GM19452 (cell line): ENCODE results near the gene KIF16B.
"Not testable (repeated sequence)": the region's sequence is repeated elsewhere in the genome, so short reads cannot be mapped to it uniquely, and the experiment has no call there.

ENCODE experiments used
- ATAC-seq: cut with Tn5 transposase; IDR thresholded peaks from one replicate; pipeline ENCODE4 v1.9.1; 2021; ENCODE audit not compliant: unreplicated experiment

Gene KIF16B

DNA sequence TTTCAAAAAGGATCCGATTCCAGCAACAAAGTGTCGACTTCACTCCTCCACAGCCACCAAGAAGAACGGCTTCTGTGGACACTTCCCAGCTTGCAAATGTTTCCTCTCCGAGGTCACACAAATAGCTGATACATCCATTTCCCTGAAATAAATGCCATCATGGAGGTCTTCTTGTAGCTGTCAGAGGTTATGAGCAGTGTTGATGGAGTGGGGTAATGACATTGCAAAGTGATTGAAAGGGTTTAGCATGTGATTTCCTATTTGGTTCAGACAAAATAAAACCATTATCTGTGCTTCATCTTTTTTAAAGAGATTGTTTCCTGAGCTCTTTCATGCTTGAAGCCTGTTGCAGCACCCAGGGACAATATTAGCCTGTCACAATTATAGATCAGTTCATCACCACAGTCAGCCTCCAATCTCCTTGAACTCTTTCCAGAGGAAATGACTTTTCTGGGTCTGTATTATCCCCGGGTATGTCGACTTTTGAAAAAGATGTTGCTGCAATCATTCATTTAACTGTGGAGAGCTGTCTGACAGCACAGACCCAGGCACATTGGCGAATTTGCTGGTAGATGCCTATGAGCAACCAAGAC, 16.9 kb upstream of the KIF16B start:
- ATAC-seq = no peak

- ATAC-seq = no peak
Observed at GRCh38 chr20:16589623-16590022, 16.4 kb upstream of the KIF16B start.

- no peak for ATAC-seq
Observed at GRCh38 chr20:16588241-16588640, 15.0 kb upstream of the KIF16B start.

GRCh38 chr20:16587066-16587465, 13.8 kb upstream of the KIF16B start:
- no peak for ATAC-seq

DNA sequence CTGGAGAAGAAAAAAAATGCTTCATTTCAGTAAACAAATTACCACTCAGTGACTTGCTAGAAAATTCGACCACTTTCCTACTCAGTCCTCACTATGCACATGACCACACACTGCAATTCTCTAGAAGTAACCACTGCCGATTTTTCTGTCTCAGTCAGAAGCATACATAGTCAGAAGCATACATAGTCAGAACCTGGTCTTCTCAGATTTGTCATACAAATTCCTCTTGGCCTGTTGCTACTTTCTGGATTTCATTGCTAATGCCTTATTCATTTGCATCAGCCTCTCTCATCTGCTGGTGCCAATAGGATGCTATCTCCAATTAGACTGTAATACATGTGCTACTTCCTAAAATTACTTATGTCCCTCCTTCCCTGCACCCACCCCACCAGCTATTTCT, 10.2 kb upstream of the KIF16B start:
- ATAC-seq = no peak

GRCh38 chr20:16581241-16581640, 8.0 kb upstream of the KIF16B start:
- ATAC-seq = no peak

DNA sequence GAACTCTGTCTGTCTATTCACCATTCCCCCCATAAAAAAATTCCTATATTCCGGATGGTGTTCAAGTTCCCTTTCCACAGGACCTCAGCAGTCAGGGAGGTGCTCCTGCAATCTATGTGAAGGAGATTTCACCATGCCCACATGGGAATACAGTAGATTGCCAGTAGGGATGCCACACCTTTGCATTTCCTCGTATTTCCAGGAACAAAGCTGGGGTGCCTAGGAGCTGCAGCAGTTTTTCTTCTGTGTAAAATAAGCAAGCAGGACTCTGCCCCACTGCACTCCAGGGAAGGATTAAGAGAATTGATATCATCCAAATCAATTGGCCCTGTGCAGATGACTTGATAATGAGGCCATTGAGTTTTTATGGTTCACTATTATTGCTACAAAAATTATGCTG, 7.4 kb upstream of the KIF16B start:
- no peak for ATAC-seq

- no peak for ATAC-seq
Observed at GRCh38 chr20:16580147-16580546, 6.9 kb upstream of the KIF16B start.

DNA sequence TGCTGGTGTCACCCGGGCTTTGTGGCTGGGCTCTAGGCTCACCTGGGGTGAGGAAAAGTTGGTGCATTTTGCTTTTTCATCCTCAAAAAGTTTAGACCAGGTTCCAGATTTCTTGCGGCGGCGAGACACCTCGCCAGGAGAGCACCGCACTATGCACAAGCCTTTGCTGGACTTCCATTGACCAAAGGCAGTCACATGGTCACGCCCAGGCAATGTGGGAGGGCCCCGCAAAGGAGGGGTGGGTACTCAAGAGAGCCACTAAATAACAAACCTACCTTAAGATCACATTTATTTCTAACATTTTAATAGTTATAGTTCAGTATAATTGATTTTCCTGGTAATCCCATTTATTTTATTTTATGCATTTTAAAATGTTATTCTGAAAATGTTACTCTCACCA, 3.0 kb upstream of the KIF16B start:
- no peak for ATAC-seq

DNA sequence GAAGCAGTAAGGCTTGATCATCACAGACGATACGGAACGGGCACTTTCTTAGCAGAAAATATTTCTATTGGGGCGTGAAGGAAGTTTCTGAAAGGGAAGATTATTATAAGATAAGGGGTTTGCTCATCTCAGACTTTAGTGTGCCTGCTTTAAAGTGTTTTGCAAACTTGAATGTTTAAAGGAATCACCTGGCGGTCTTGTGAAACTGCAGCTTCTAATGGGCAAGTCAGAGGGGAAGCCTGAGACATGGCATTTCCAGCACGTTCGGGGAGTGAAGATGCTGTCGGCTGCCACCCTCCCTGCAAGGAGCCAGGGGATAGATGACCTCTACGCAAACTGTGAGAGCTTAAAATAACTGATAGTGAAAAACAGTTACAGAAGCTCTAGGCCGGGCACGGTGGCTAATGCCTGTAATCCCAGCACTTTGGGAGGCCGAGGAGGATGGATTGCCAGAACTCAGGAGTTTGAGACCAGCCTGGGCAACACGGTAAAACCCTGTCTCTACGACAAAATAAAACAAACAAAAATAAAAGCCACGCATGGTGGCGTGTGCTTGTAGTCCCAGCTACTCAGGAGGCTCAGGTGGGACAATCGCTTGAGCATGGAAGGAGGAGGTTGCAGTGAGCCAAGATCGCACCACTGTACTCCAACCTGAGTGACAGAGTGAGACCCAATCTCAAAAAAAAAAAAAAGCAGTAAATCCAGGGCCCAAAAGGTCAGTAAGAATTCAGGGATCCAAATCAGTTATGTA, 2.3 kb upstream of the KIF16B start:
- ATAC-seq = peak; percentile 3

DNA sequence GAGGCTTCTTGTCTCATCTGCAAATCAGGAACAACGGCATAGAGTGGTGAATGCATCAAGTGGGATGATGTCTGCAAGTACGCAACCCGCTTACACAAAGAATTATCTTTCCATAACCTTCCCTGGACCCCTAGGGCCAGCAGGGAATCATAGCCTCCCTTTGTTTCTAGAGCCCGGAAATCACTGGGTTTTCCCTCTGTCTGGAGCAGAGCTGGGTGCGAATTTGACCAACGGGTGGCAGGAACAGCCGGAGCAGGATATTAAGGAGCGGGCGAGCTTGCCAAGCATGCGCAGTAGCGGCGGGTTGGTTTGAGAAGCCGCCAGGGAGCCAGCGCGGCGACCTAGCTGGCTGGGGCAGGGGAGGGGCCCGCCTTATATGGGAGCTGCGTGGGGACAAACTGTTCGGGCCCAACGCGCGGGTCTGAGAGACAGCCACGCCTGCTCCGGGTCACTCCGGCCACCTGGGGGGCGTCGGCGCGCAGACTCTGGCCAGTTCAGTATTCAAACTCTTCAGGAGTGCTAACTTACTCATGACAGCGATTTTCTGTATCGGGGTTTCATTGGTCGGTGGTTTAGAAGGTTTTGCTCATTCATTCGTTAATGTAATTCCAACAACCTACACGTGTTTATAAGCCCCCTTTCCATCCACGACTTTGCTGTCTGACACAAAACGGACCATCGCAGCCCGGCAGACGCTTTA, 1.6 kb upstream of the KIF16B start:
- ATAC-seq = peak; percentile 52

DNA sequence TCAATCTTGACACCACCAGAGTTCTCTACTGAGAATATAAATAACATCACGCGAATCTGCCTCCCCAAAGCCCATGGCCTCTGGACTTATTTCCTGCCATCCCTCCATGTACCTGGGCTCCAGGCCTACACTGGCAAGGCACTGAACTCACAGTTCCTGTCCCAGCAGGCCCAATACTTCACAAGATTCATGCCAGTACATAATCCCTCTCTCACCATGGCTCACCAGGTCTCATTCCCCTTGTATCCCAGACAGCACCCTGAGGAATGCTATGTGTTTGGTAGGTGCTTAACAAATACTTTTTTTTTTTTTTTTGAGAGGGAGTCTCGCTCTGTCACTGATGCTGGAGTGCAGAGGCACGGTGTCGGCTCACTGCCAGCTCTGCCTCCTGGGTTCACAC, 1.9 kb downstream of the KIF16B start:
- ATAC-seq = no peak

DNA sequence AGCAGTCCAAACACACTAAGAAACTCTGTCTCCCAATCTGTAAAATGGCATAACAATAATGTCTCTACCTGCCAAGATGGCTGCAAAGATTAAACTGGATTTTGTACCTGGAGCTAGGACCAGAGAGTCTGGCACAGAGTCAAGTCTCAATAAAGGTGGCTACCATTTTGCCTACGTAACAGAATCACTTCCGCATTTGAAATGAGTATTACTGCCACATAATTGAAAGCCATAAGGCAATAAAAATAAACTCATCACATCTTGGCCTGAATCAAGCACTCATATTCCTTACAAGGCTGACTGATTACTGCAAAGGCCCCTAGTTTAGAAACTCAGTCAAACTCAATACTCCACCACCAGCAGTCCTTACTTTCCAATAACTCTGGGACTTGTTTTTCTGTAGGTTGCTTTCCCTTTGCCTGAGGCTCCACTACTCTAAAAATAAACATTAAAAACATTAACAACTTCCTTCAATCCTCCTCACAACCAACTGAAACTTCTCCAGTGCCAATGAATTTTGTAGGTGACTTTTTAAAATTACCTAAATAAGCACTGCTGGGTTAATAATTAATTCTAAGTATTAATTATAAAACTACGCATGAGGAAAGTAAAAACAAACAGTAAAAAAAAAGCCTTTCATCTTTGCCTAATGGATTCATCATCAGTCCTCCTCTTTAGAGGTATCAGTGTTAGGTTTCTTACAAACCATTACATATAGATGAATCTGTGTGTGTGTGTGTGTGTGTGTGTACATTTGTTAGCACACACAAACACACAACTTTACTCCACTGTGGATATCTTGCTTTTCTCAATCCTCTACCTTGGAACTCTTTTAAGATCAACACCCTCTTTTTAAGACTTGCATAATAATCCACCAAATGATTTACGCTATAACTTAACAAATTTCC, 3.7 kb downstream of the KIF16B start:
- no peak for ATAC-seq

DNA sequence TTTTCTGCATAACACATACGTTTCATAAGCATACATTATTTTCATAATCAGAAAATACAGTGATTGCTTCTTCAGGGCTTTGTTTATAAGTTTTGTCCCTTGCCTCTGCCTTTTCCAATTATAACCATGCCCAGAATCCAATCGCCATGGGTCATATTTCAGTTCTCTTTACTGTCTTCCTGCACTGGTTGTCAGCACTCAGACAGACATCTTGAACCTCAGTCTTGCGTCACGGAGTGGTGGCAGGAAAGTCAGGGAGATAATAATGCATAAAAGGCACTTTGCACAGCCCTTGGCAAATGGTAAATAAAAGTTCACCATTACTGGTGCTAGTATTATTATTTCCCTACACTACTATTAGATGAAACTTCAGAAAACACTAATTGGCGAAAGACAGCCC, 7.2 kb downstream of the KIF16B start:
- ATAC-seq = no peak

DNA sequence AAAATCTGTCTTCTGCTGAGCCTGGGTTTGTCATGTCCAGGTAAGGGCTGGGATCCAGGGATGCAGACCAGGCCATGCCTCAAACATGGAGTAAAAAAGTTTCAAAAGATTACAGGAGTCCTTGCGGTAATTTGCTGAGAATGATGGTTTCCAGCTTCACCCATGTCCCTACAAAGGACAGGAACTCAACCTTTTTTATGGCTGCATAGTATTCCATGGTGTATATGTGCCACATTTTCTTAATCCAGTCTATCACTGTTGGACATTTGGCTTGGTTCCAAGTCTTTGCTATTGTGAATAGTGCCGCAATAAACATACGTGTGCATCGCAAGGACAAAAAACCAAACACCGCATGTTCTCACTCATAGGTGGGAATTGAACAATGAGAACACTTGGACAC, 9.2 kb downstream of the KIF16B start:
- not testable (repeated sequence) for ATAC-seq

DNA sequence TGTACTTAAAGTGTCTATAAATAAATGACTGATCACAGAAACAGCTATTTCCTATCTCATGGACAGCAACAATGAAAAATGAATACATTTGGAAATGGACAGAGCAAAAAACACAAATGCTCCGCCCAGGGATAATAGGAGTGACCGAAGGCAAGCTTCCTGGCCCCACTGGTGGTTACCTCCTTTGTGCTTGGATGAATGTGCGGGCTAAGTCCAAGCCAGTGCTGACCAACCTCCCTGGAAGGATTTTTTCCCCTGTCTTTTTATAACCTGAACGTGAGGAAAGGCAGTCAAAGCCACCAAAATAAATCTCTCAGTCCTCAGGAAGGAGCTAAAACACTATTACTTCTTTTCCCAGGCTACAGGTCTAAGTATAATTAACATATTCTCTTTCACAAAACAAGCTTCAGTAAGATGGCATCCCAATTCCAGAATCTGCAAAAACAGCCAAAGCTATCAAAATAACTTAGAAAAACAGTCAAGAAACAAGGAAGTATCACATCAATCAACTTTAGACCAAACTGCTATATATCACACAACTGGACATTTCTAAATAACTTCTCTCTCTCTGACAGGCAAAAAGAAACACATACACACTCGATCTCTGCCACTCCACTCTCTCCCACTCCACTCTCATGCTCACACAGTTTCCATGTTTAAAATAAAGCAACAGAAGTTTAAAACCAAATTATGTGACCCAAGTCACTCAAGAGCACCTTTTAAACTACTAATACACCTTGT, 10.0 kb downstream of the KIF16B start:
- no peak for ATAC-seq

DNA sequence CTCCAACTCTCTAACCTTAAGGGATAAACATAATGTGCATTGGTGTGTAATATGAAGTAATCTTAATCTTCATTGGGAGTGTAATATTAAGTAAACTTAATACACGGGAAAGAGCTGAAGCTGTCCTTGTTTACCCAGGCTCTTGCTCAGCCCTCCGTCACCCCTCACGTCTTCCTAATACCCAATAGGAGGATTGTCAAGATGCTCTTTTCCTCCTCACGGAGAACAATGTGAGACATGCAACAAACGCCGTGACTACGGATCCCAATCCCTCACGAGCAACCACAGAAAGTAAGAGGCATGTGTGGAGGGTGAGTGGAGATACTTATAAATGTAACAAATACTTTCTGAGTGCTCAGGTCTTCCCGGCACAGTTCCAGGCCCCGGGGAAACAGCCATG, 11.0 kb downstream of the KIF16B start:
- ATAC-seq = no peak

GRCh38 chr20:16560661-16561060, 12.6 kb downstream of the KIF16B start:
- ATAC-seq = no peak

DNA sequence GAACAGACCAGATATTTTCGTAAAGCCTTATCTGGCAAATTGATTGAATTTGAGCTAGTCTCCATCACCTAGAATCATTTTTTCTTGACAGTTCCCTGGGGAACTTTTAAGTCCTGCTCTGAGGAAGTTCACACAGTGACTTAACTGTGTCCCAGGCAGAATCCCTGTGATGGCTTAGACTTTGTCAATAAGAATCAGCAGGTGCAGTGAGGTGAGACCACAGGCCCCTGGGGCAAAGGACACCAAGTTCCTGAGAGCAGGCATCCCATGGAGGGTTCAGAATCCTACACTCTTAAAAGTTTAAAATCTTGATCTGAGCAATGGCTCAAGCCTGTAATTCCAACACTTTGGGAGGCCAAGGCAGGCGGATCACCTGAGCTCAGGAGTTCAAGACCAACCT, 13.0 kb downstream of the KIF16B start:
- no peak for ATAC-seq

GRCh38 chr20:16556301-16556700, 16.9 kb downstream of the KIF16B start:
- ATAC-seq = no peak

GRCh38 chr20:16555754-16556153, 17.5 kb downstream of the KIF16B start:
- ATAC-seq = no peak
